Nephron (organoid): Measurements from ENCODE around the gene COLGALT1.

Source experiments
- H3K27ac Mint-ChIP-seq, 3 experiments: 2 replicates each; pipeline ENCODE4 v1.8.0; 2020; ENCODE audit warnings: mixed read lengths in 3 of 3, mild to moderate bottlenecking in 2 of 3, moderate library complexity in 1 of 3
- H3K27me3 Mint-ChIP-seq: 2 replicates; pipeline ENCODE4 v1.8.0; 2021; ENCODE audit warnings: low read depth, mild to moderate bottlenecking, moderate library complexity, mixed read lengths
- H3K36me3 Mint-ChIP-seq: 2 replicates; pipeline ENCODE4 v1.8.0; 2020; ENCODE audit warnings: low read depth, mixed read lengths
- H3K4me1 Mint-ChIP-seq: 2 replicates; pipeline ENCODE4 v1.8.0; 2020; ENCODE audit warnings: mixed read lengths
- H3K4me3 Mint-ChIP-seq, 3 experiments: 2 replicates each; pipeline ENCODE4 v1.8.0; 2020; ENCODE audit warnings: mild to moderate bottlenecking in 3 of 3, mixed read lengths in 3 of 3, moderate library complexity in 2 of 3
- H3K9me3 Mint-ChIP-seq: 2 replicates; pipeline ENCODE4 v1.8.0; 2020; ENCODE audit warnings: mixed read lengths
- CTCF ChIP-seq, 3 experiments: fragments of 200-600 bp; sonication (generic); IDR thresholded peaks; one replicate each; pipeline ENCODE4 v1.5.0; 2021; ENCODE audit warnings: antibody characterized with exemption in 3 of 3; ENCODE audit not compliant: unreplicated experiment in 3 of 3

COLGALT1 gene

DNA sequence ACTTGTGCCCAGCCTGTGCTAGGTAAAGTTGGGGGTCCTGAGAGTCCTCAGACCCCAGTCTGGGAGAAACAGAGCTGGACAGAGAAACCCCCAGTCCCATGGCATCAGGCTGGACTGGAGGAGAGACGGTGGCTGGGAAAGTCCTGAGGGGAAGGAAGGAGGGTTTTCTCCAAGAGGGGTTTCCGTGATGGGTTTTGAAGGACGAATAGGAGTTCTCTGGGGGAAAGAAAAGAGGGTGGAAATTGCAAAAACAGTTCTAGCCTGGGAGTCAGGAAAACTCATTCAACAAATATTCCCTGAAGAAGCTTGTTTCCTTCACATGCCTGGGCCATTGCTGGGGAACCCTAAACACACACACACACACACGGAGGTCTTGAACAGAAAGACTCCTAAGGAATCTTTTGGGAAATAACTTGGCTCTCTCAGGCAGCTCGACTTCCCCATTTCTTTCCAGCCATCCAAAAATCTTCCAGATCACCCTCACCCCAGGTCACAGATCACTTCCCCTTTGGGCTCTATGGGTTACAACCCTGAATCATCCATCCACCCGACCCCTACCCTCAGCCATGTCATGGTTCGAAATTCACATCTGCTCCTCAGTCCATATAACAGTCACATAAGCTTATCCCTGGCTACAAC, 47.5 kb downstream of the COLGALT1 start:
- Mint-ChIP-seq H3K4me1 (peaks cover 5% of the 10 kb centered on the region), H3K9me3 (no peaks in the 10 kb centered on the region), H3K27ac (no peak overlapping the region), H3K4me3 (no peak overlapping the region), H3K27me3 (peaks cover 29% of the 10 kb centered on the region), H3K36me3 (no peaks in the 10 kb centered on the region)
- TF ChIP-seq CTCF (IDR thresholded peaks at IDR 0.05; ENCODE audit: unreplicated experiment in 3 of 3): no peak

GRCh38 chr19:17604372-17605025, 49.0 kb downstream of the COLGALT1 start:
- no peaks in the 10 kb centered on the region for H3K9me3 Mint-ChIP-seq
- no peak overlapping the region for H3K27ac Mint-ChIP-seq
- H3K27me3 Mint-ChIP-seq: peaks cover 32% of the 10 kb centered on the region
- TF ChIP-seq CTCF (IDR thresholded peaks at IDR 0.05; ENCODE audit: unreplicated experiment in 3 of 3): no peak
- H3K4me1 Mint-ChIP-seq: peaks cover 5% of the 10 kb centered on the region
- no peaks in the 10 kb centered on the region for H3K36me3 Mint-ChIP-seq
- H3K4me3 Mint-ChIP-seq: no peak overlapping the region

- Mint-ChIP-seq H3K27me3 (peaks cover 34% of the 10 kb centered on the region), H3K36me3 (no peaks in the 10 kb centered on the region), H3K9me3 (no peaks in the 10 kb centered on the region), H3K4me3 (no peak overlapping the region), H3K27ac (no peak overlapping the region), H3K4me1 (peaks cover 5% of the 10 kb centered on the region)
- no peak for TF ChIP-seq CTCF (IDR thresholded peaks at IDR 0.05; ENCODE audit: unreplicated experiment in 3 of 3)
Observed at GRCh38 chr19:17605117-17605516, 49.7 kb downstream of the COLGALT1 start.

DNA sequence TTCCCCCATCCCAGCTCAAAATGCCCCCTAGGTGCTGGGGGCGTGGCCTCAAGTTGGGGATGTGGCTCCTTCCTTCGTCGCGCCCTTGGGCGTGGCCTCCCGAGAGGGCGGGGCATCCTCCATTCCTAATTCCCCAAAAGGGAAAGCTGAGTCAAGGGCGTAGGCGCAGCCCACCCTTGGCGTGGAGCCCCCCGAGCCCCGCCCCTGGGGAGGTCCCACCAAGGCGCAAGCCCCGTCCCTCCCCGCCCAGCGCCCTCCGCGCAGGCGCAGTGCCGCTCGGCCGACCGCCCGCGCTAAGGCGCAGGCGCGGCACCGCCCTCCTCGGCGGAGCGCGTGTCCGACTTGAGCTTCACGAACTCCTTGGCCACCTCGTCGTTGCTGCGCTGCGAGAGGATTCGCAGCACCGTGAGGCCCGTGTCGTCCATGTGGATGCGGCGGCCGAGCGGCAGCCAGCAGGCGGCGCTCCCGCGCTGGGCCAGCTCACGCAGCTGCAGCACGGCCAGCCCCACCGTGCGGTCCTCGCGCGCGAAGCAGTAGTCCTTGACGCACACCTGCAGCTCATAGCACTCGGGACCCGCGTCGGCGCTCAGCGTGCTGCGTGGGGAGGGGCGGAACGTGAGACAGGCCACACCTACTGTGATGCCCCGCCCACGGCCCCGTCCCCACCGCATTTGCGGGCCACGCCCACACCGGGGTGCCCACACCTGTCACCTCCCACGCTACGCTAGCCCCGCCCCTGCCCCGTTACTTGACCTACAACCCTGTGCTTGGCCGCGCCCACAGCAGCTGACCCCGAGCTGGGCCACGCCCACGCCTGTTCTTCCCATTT, 50.5 kb downstream of the COLGALT1 start:
- H3K9me3 Mint-ChIP-seq: no peaks in the 10 kb centered on the region
- H3K36me3 Mint-ChIP-seq: no peaks in the 10 kb centered on the region
- H3K27me3 Mint-ChIP-seq: peaks cover 30% of the 10 kb centered on the region
- peak; percentile 56 to 79 (median 74) for TF ChIP-seq CTCF (IDR thresholded peaks at IDR 0.05; ENCODE audit: unreplicated experiment in 3 of 3)
- H3K4me3 Mint-ChIP-seq: peak overlapping the region; percentile 76 to 82 (median 80)
- peak overlapping the region; percentile 37 to 53 (median 53) for H3K27ac Mint-ChIP-seq
- H3K4me1 Mint-ChIP-seq: peaks cover 5% of the 10 kb centered on the region

- peaks cover 5% of the 10 kb centered on the region for H3K4me1 Mint-ChIP-seq
- H3K4me3 Mint-ChIP-seq: peak overlapping the region; percentile 76 to 82 (median 80)
- peaks cover 28% of the 10 kb centered on the region for H3K27me3 Mint-ChIP-seq
- no peaks in the 10 kb centered on the region for H3K36me3 Mint-ChIP-seq
- TF ChIP-seq CTCF (IDR thresholded peaks at IDR 0.05; ENCODE audit: unreplicated experiment in 3 of 3): no peak
- H3K27ac Mint-ChIP-seq: peak overlapping the region; percentile 37 to 53 (median 53)
- no peaks in the 10 kb centered on the region for H3K9me3 Mint-ChIP-seq
Observed at GRCh38 chr19:17606590-17607185, 51.2 kb downstream of the COLGALT1 start.
